ENCODE results near the gene HES4. TPM values are rescaled to one million over a fixed set of nuclear protein-coding genes. Genes with fewer than 3 reads are reported as not detected.

Gene HES4
- total and polyA plus RNA-seq, 2 donors (not counting 3 experiments of a cell fraction or from before 2014, with no cell fraction given), result 30.5 to 37.6 TPM

DNA sequence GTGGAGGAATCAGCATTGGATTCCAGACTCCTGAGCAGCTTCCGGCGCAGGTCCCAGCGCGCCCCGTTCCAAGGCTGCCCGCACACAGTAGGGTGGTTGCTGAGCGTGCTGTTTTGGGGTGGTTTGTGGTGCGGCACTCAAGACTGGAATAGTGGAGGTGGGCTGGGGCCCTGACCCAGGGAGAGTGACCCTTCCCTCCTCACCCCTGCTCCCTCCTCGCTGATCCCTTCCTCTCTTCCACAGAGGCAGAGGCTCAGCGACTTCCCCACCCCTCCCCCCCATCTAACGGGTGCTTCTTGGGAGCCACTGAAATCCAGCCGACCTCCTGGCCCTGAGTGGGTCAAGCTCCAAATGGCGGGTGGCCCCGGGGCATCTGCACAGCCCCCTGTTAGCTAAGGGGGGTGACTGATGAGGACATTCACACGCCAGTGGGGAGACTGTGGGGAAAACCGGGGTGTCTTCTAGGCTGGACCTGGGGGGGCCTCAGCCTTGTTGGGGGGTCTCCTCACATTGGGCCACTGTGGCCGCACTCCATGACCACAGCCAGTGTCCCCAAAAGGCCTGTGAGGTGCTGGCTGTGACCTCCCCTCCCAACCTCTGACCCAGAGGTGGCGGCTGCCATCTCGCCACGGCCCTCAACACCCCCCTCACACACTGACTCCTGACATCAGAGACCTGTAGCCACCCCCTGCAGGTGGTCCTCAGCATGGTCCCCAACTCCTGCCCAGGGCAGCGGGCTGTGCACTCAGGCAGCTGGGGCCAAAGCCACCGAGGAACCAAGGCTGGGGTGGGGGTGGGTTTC is 3.9 kb upstream of the HES4 start:
- no peaks in the 10 kb centered on the region for H3K9me1 ChIP-seq (replicated peaks; ENCODE audit: control insufficient read depth, extremely low read depth, insufficient read depth, low read length)
- no peaks in the 10 kb centered on the region for H3K9me3 ChIP-seq (replicated peaks; ENCODE audit: control insufficient read depth, insufficient read depth, low read length)
- H2AFZ ChIP-seq (ENCODE audit: low read depth, low read length), result no peak overlapping the region
- H3K27me3 ChIP-seq (ENCODE audit: control insufficient read depth in 2 of 2, insufficient read depth in 2 of 2, low read length in 2 of 2), result peaks cover 0 to 7% of the 10 kb centered on the region in 2 experiments
- no peak overlapping the region for H3K4me3 ChIP-seq (replicated peaks in 1 of 3; ENCODE audit: insufficient read depth in 1 of 3, low read depth in 1 of 3, low read length in 3 of 3)
- CTCF ChIA-PET, result interaction anchor here (1.2 to 5.7 kb wide), 4 partner anchors 10 to 60 kb away, joined by 3 to 41 read pairs (median 8); partner anchors contain the start of gene ISG15
- no peaks in the 10 kb centered on the region for H3K79me2 ChIP-seq (ENCODE audit: control insufficient read depth, insufficient read depth, low read length)
- intact Hi-C loops (cut with micrococcal nuclease), result no loop called here
- no peak overlapping the region for H3K4me2 ChIP-seq (ENCODE audit: insufficient read depth, low read length)
- no peaks in the 10 kb centered on the region for H3K36me3 ChIP-seq (ENCODE audit: control insufficient read depth in 2 of 2, extremely low read depth in 1 of 2, insufficient read depth in 2 of 2, low read length in 2 of 2)
- POLR2A ChIA-PET, result no interaction called here
- dilution Hi-C loops (cut with MboI; ENCODE audit: extremely low pct_ligation_motif_present, low sequenced_read_pairs), result no loop called here
- FAIRE-seq (no peak), DNase-seq (ENCODE audit: low read depth, low spot score) (no peak)
- BruUV-seq (replicated peaks), result no TSS peak
- TF ChIP-seq, protein P1, sequence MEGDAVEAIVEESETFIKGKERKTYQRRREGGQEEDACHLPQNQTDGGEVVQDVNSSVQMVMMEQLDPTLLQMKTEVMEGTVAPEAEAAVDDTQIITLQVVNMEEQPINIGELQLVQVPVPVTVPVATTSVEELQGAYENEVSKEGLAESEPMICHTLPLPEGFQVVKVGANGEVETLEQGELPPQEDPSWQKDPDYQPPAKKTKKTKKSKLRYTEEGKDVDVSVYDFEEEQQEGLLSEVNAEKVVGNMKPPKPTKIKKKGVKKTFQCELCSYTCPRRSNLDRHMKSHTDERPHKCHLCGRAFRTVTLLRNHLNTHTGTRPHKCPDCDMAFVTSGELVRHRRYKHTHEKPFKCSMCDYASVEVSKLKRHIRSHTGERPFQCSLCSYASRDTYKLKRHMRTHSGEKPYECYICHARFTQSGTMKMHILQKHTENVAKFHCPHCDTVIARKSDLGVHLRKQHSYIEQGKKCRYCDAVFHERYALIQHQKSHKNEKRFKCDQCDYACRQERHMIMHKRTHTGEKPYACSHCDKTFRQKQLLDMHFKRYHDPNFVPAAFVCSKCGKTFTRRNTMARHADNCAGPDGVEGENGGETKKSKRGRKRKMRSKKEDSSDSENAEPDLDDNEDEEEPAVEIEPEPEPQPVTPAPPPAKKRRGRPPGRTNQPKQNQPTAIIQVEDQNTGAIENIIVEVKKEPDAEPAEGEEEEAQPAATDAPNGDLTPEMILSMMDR (IDR thresholded peaks at IDR 0.05; ENCODE audit: extremely low read depth in 1 of 2, insufficient read depth in 1 of 2, low read depth in 1 of 2, low read length in 2 of 2), result no peak
- no peak for TF ChIP-seq POLR2AphosphoS5 (IDR thresholded peaks at IDR 0.05; ENCODE audit: insufficient read depth, low read depth, low read length)
- TF ChIP-seq JUN (IDR thresholded peaks at IDR 0.05; ENCODE audit: borderline replicate concordance, insufficient read depth, insufficient read length, low read depth), result no peak
- TF ChIP-seq GATA2 (IDR thresholded peaks at IDR 0.05; ENCODE audit: insufficient read depth, insufficient read length, low read depth, low read length), result no peak
- TF ChIP-seq EZH2 (IDR thresholded peaks at IDR 0.05; ENCODE audit: borderline replicate concordance, low read depth, low read length, severe bottlenecking), result no peak
- TF ChIP-seq MYC (IDR thresholded peaks at IDR 0.05; ENCODE audit: low read depth, low read length), result no peak
- TF ChIP-seq, protein P2, sequence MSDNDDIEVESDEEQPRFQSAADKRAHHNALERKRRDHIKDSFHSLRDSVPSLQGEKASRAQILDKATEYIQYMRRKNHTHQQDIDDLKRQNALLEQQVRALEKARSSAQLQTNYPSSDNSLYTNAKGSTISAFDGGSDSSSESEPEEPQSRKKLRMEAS (IDR thresholded peaks at IDR 0.05; ENCODE audit: insufficient read depth, insufficient read length), result no peak
- no peak for TF ChIP-seq POLR2A (IDR thresholded peaks at IDR 0.05; ENCODE audit: low read depth, low read length)
- TF ChIP-seq FOS (IDR thresholded peaks at IDR 0.05; ENCODE audit: borderline replicate concordance, insufficient read depth, low read length), result no peak
- H3K4me1 ChIP-seq (ENCODE audit: control insufficient read depth, extremely low read depth, insufficient read depth, low read length), result peaks cover 21% of the 10 kb centered on the region
- no peaks in the 10 kb centered on the region for H4K20me1 ChIP-seq (replicated peaks; ENCODE audit: control insufficient read depth, extremely low read depth, insufficient read depth, low read length)
- no peak overlapping the region for H3K9ac ChIP-seq (replicated peaks; ENCODE audit: extremely low read depth, insufficient read depth, low read length)
- no peak overlapping the region for H3K27ac ChIP-seq (ENCODE audit: insufficient read depth, low read depth, low read length)
